Thyroid gland (tissue), 4 donors: ENCODE measurements around the gene SLC9C2.

Experiments
- CTCF ChIP-seq, 6 experiments: fragments of 200-600 bp in 3 of 6; fragments of 450-650 bp in 3 of 6; sonication (generic) in 3 of 6; IDR thresholded peaks; one replicate each; pipeline ENCODE4 v1.5.1; 2016 to 2019; ENCODE audit warnings: antibody characterized with exemption in 6 of 6, mild to moderate bottlenecking in 2 of 6, inconsistent platforms in 1 of 6, moderate library complexity in 1 of 6
- POLR2A ChIP-seq, 2 donors: fragments of 450-650 bp; IDR thresholded peaks; one replicate each; pipeline ENCODE4 v1.6.1; 2017; ENCODE audit warnings: antibody characterized with exemption in 2 of 2, mild to moderate bottlenecking in 2 of 2, moderate library complexity in 1 of 2

- TF ChIP-seq CTCF (IDR thresholded peaks at IDR 0.05) (no peak), POLR2A (IDR thresholded peaks at IDR 0.05) (no peak)
Observed at GRCh38 chr1:173568483-173568882, 34.4 kb downstream of the SLC9C2 start.
